A673 (cell line): ENCODE data around the gene SLC38A3.

Experiments used
- CTCF ChIP-seq: fragments of 300-800, 200-600 bp; sonication (generic); conservative IDR thresholded peaks from 2 replicates; pipeline ENCODE4 v1.5.1; 2017; ENCODE audit warnings: low read depth, mild to moderate bottlenecking, antibody characterized with exemption, low read length, moderate library complexity, mixed read lengths
- EZH2 ChIP-seq: fragments of 200-600 bp; sonication (generic); IDR thresholded peaks from 2 replicates; pipeline ENCODE4 v1.6.1; 2017; ENCODE audit warnings: borderline replicate concordance, low read depth, mild to moderate bottlenecking, mixed read lengths, antibody characterized with exemption, low read length; ENCODE audit not compliant: poor library complexity, severe bottlenecking

DNA sequence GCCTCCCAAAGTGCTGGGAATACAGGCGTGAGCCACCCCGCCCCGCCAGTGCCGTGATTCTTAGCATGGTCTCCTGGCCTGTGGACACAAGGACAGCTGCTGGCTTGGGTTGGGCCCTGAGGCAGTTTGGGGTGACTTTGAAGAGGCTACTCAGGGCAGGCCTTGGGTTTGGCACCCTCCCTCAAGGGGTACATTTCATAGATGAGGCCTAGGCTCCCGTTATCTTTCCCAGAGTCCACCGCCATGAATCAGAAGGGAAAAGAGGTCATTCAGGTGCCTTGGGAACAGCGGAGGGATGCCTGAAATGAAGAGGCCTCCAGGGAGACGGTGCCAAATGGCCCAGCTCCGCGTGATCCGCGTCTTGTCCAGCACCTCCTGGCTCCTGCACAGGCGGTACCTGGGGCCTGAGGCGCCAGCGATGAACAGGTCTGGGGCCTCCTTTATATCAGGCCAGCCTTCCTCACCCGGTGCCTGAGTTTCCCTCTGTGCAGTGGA lies 40.2 kb downstream of the SLC38A3 start:
- TF ChIP-seq CTCF: no peak
- TF ChIP-seq EZH2: no peak
